ENCODE results near the gene TRMO.
"Not testable (repeated sequence)": the region's sequence is repeated elsewhere in the genome, so short reads cannot be mapped to it uniquely, and the experiment has no call there.

DNA sequence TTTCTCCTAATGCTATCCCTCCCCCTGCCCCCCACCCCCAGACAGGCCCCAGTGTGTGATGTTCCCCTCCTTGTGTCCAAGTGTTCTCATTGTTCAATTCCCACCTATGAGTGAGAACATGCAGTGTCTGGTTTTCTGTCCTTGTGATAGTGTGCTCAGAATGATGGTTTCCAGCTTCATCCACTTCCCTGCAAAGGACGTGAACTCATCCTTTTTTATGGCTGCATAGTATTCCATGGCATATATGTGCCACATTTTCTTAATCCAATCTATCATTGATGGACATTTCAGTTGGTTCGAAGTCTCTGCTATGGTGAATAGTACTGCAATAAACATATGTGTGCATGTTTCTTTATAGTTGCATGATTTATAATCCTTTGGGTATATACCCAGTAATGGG, 23.2 kb upstream of the TRMO start:
- TF ChIP-seq, protein P1, sequence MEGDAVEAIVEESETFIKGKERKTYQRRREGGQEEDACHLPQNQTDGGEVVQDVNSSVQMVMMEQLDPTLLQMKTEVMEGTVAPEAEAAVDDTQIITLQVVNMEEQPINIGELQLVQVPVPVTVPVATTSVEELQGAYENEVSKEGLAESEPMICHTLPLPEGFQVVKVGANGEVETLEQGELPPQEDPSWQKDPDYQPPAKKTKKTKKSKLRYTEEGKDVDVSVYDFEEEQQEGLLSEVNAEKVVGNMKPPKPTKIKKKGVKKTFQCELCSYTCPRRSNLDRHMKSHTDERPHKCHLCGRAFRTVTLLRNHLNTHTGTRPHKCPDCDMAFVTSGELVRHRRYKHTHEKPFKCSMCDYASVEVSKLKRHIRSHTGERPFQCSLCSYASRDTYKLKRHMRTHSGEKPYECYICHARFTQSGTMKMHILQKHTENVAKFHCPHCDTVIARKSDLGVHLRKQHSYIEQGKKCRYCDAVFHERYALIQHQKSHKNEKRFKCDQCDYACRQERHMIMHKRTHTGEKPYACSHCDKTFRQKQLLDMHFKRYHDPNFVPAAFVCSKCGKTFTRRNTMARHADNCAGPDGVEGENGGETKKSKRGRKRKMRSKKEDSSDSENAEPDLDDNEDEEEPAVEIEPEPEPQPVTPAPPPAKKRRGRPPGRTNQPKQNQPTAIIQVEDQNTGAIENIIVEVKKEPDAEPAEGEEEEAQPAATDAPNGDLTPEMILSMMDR (IDR thresholded peaks at IDR 0.05; ENCODE audit: low read length) = not testable (repeated sequence)
- not testable (repeated sequence) for TF ChIP-seq EZH2 (IDR thresholded peaks at IDR 0.05; ENCODE audit: borderline replicate concordance, low read length)

All from OCI-LY1 (cell line).